K562 (cell line): Measurements from ENCODE around the gene HMOX2. TPM values are rescaled to one million over a fixed set of nuclear protein-coding genes. Genes with fewer than 3 reads are reported as not detected.

Experiments used
- ARID3B ChIP-seq: fragments of 250-450 bp; sonication (Bioruptor Pico); IDR thresholded peaks from 2 replicates; pipeline ENCODE4 v1.4.0; 2020; ENCODE audit warnings: borderline replicate concordance
- MTF1 ChIP-seq: fragments of 250-450 bp; sonication (Bioruptor Pico); IDR thresholded peaks from 2 replicates; pipeline ENCODE4 v1.9.0; 2021; ENCODE audit warnings: moderate library complexity, mild to moderate bottlenecking, inconsistent platforms, borderline replicate concordance
- NR2C1 ChIP-seq, 2 experiments: fragments of 450-650 bp; IDR thresholded peaks; 2 replicates each; pipeline ENCODE4 v1.6.1; 2017; ENCODE audit warnings: mild to moderate bottlenecking in 2 of 2, antibody characterized with exemption in 1 of 2, inconsistent platforms in 1 of 2, missing compliant biosample characterization in 1 of 2, missing genetic modification characterization in 1 of 2
- PREB ChIP-seq: sonication (generic); formaldehyde crosslinking; IDR thresholded peaks from 2 replicates; pipeline ENCODE4 v1.8.1; 2023; ENCODE audit warnings: mild to moderate bottlenecking, missing genetic modification reagents
- TSC22D4 ChIP-seq: fragments of 450-650 bp; IDR thresholded peaks from 2 replicates; pipeline ENCODE4 v1.6.1; 2016; ENCODE audit warnings: missing genetic modification characterization, missing biosample characterization, control low read depth
- ZNF212 ChIP-seq: fragments of 450-650 bp; formaldehyde crosslinking; IDR thresholded peaks from 2 replicates; pipeline ENCODE4 v1.4.0; 2020; ENCODE audit warnings: mild to moderate bottlenecking
- ZNF75A ChIP-seq: fragments of 450-650 bp; formaldehyde crosslinking; IDR thresholded peaks from 2 replicates; pipeline ENCODE4 v1.4.0; 2020; ENCODE audit warnings: mild to moderate bottlenecking
- ZSCAN32 ChIP-seq: fragments of 450-650 bp; formaldehyde crosslinking; IDR thresholded peaks from 2 replicates; pipeline ENCODE4 v1.4.0; 2020; ENCODE audit warnings: mild to moderate bottlenecking, moderate library complexity
- polyA plus RNA-seq, 8 experiments: library from polyadenylated mRNA; depleted of rRNA in 4 of 8; stranded (reverse) in 5 of 8; unstranded in 3 of 8; fragments of >200 nt; fragmentation: Nextera tagmentation in 2 of 8; fragmentation: Illumina TruSeq in 1 of 8; extraction: Ambion mirVana in 2 of 8; extraction: Trizol in 1 of 8; gene quantifications; 2 replicates each; pipeline versions ENCODE4 v1.2.1 to v1.2.3, GENCODE V29; 2011 to 2014; ENCODE audit warnings: inconsistent platforms in 1 of 8, missing spikeins in 1 of 8
- total RNA-seq, 7 experiments: library from RNA; depleted of rRNA in 6 of 7; stranded (reverse); fragments of >200 nt in 6 of 7; fragmentation: Illumina TruSeq in 2 of 7; extraction: Trizol in 2 of 7; gene quantifications; 2 replicates each; pipeline versions ENCODE4 v1.2.1 to v1.2.3, GENCODE V29; 2011 to 2021; ENCODE audit warnings: low replicate concordance in 1 of 7

Gene HMOX2
- total and polyA plus RNA-seq, 9 of the 15 experiments (the other 6 are each of a cell fraction or from before 2014, with no cell fraction given) = 26.8 to 87.4 (median 57.4) TPM

- TF ChIP-seq ZSCAN32 = no peak
- TF ChIP-seq ZNF212 (CRISPR knock-in tag) = no peak
- no peak for TF ChIP-seq ZNF75A (CRISPR knock-in tag)
- TF ChIP-seq ARID3B = no peak
- no peak for TF ChIP-seq MTF1 (CRISPR knock-in tag)
- TF ChIP-seq NR2C1 (IDR thresholded peaks at IDR 0.05) = no peak
- no peak for TF ChIP-seq NR2C1 (tag; IDR thresholded peaks at IDR 0.05)
- TF ChIP-seq TSC22D4 = no peak
- no peak for TF ChIP-seq PREB (CRISPR knock-in tag)
Observed at GRCh38 chr16:4474192-4474961, 1.8 kb upstream of the HMOX2 start, which contains the start of gene NMRAL1 (continued).
